Omental fat pad (tissue), 4 donors: ENCODE measurements around the gene CYTL1. TPM values are rescaled to one million over a fixed set of nuclear protein-coding genes. Genes with fewer than 3 reads are reported as not detected.

Source experiments
- ATAC-seq: fragments of 150-250 bp; one replicate; pipeline ENCODE4 v1.9.1; 2016; ENCODE audit warnings: mild to moderate bottlenecking, moderate library complexity; ENCODE audit not compliant: low FRiP score
- DNase-seq: peaks from one replicate; pipeline ENCODE4 v3.0.0-alpha.2; 2019; ENCODE audit warnings: low spot score
- total RNA-seq, 4 donors: library from RNA; depleted of rRNA; stranded (reverse); fragments of >200 nt; gene quantifications; one replicate each; pipeline ENCODE4 v1.1.0, GENCODE V29; 2016
- TF ChIP-seq, protein P1 (sequence below), 3 donors: fragments of 450-650 bp; IDR thresholded peaks; one replicate each; pipeline ENCODE4 v1.5.1; 2016 to 2017; ENCODE audit warnings: antibody characterized with exemption in 3 of 3, mild to moderate bottlenecking in 3 of 3, moderate library complexity in 2 of 3

CYTL1 gene
- total RNA-seq, 4 donors from 2014 or later: 0.46 to 1.1 (median 1.1) TPM; not detected in 1

GRCh38 chr4:5027346-5027745 is 8.1 kb upstream of the CYTL1 start:
- DNase-seq: no peak
- no peak for ATAC-seq
- TF ChIP-seq, protein P1, sequence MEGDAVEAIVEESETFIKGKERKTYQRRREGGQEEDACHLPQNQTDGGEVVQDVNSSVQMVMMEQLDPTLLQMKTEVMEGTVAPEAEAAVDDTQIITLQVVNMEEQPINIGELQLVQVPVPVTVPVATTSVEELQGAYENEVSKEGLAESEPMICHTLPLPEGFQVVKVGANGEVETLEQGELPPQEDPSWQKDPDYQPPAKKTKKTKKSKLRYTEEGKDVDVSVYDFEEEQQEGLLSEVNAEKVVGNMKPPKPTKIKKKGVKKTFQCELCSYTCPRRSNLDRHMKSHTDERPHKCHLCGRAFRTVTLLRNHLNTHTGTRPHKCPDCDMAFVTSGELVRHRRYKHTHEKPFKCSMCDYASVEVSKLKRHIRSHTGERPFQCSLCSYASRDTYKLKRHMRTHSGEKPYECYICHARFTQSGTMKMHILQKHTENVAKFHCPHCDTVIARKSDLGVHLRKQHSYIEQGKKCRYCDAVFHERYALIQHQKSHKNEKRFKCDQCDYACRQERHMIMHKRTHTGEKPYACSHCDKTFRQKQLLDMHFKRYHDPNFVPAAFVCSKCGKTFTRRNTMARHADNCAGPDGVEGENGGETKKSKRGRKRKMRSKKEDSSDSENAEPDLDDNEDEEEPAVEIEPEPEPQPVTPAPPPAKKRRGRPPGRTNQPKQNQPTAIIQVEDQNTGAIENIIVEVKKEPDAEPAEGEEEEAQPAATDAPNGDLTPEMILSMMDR (IDR thresholded peaks at IDR 0.05): no peak

GRCh38 chr4:5026371-5026770 is 7.1 kb upstream of the CYTL1 start:
- no peak for ATAC-seq
- no peak for DNase-seq
- TF ChIP-seq, protein P1 (IDR thresholded peaks at IDR 0.05): no peak

DNA sequence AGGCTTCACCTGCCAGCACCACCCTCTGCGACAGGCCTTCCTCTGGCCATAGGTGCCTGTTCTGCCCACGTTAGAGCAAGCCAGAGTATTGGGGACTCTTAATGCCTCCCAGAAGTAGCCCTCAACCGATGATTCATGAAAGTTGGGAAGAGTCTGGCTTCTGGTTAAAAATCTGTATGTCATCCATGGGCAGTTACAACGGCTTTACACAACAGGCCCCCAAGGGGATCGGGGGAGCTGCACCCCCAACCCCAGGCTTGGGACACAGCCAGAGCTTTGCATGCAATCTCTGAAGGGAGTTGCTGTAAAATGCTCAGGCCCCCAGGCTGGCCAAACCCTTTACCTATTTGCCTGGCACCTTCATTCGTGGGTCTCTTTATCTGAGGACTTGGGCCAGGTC is 5.4 kb upstream of the CYTL1 start:
- TF ChIP-seq, protein P1 (IDR thresholded peaks at IDR 0.05): no peak
- ATAC-seq (no peak), DNase-seq (no peak)

DNA sequence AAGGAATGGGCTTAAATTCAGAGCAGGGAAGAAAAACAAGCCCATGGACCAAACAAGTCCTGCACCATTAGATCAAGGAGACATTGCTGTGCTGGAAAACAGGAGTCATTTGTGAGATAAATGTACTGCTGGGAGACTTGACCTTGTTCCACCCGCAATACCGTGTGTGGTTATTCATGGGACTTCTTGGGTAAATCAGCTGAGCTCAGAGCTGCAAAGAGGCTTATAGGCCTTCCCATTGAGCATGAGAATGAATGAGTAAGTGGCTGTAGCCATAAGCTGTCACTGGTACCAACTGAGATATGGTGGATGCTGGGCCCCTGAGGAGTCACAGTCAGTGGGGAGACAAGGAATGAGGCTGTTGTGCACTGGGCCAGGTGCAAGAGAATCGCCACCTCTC is 2.3 kb upstream of the CYTL1 start:
- ATAC-seq (no peak), DNase-seq (no peak)
- TF ChIP-seq, protein P1 (IDR thresholded peaks at IDR 0.05): no peak

DNA sequence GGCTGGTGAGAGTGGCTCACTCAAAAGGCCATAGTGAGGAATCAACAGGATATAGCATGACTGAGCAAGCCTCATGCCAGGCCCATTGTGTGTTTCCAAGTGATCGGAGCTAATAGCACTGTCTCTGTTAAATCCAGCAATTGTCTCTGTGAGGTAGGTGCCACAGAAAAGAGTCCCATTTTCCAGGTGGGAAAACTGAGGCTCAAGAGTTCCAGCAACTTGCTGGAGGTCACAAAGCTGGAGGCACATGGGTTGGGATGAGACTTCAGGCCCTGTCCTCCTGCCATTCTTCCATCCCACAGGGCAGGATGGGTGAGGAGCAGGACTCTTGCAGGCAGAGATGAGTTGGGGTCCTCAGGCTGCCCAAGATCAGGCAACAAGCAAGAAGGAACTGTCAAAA is 1.1 kb upstream of the CYTL1 start:
- ATAC-seq: no peak
- TF ChIP-seq, protein P1 (IDR thresholded peaks at IDR 0.05): no peak
- no peak for DNase-seq

DNA sequence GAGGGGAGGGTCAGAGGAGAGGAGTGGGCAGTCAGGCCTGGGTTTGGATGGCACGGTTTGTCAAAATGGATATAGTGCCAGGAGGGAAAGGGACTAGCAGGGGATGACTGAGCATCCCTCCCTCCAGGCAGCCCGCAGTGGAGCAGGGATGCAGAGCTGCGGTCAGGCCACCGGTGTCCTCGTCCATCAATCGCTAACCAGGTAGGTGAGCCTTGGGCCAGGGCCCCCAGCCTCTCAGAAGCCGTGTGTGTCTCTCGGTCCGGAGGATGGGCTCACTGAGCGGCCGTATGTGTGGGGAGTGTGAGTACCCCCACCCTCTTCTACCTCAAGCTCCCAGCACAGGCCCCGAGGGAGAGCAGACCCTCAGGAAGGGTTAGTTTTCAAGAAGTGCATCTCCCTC is 538 bp upstream of the CYTL1 start:
- no peak for DNase-seq
- no peak for ATAC-seq
- TF ChIP-seq, protein P1 (IDR thresholded peaks at IDR 0.05): no peak

GRCh38 chr4:5018603-5019002 is 655 bp downstream of the CYTL1 start:
- TF ChIP-seq, protein P1 (IDR thresholded peaks at IDR 0.05): no peak
- ATAC-seq (no peak), DNase-seq (no peak)
